Stimulated activated CD8-positive, alpha-beta memory T cell treated with anti-CD3 and anti-CD28 coated beads, Interleukin-2, amount 100 ng/mL, for 1 hour (primary cell): ENCODE results near the gene PODN.

Source experiments
- DNase-seq, 2 donors: peaks; one replicate each; pipeline ENCODE4 v3.0.0-alpha.2; 2020; ENCODE audit warnings: low read depth in 2 of 2

Gene PODN

DNA sequence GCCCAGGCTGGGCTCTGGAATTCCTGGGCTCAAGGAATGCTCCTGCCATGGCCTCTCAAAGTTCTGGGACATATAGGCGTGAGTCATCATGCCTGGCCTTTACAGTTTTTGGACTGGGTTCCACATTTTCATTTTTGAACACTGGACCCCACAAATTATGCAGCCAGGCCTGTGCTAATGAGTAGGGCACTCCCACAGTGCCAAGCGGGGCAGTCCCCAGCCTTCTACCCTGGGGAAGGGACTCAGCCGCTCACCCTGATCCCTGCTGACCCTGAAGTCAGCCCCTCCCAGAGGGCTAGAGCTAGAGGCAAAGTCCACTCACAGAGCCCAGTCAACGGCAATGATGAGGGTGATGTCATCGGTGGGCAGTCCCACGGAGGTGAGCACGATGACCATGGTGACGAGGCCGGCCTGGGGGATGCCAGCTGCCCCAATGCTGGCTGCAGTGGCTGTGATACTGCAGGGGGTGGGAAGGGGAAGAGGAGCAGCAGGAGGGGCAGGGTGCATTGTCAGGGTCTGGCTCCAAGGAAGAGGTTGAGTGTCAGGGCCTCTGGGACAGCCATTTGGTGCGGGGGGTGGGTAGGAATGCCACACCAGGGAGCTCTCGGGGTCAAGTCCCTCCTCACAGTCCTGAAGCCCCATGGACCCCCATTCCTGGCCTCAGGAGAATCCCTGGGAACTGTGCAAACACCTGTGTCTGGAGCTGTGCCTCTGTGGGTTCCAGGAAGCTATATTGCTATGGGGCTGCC lies 27.6 kb downstream of the PODN start:
- DNase-seq = no peak

DNA sequence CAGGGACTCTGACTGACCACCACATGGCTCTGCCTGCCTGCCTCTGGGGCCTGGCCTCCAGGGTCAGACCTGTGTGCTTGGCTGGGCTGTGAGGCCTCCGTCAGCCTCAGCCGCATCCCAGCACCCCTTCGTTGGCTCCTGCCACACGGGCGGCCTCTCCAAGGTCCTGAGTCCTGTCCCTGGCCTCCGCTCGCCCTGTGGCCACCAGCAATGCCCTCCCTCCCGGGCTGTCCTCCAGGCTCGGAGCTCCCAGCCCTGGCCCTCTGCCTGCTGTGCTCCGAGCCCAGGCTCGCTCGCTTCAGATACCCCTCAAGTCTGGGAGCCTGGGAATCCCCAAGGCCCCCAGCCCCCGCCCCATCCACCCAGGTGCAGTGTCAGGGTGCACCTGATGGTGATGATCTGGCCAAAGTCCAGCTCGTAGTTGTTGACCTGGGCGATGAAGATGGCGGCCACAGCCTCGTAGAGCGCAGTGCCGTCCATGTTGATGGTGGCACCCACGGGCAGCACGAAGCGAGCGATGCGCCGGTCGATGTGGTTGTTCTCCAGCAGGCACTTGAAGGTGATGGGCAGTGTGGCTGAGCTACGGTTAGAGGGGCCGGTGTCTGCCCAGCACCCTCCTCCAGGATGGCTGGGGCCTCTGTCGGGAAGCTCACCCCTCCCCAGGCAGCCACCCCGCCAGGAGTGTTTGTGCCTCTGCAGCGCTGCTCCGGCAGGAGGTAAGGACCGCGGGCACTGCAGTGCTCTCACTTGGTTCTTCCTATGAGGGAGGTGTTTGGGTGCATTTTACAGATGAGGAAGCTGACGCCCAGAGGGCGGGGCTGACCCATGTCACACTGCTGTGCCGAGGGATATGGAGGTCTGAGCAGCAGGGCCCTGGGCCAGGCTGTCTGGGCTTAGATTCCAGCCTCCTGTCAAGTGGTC lies 28.5 kb downstream of the PODN start:
- DNase-seq = no peak

DNA sequence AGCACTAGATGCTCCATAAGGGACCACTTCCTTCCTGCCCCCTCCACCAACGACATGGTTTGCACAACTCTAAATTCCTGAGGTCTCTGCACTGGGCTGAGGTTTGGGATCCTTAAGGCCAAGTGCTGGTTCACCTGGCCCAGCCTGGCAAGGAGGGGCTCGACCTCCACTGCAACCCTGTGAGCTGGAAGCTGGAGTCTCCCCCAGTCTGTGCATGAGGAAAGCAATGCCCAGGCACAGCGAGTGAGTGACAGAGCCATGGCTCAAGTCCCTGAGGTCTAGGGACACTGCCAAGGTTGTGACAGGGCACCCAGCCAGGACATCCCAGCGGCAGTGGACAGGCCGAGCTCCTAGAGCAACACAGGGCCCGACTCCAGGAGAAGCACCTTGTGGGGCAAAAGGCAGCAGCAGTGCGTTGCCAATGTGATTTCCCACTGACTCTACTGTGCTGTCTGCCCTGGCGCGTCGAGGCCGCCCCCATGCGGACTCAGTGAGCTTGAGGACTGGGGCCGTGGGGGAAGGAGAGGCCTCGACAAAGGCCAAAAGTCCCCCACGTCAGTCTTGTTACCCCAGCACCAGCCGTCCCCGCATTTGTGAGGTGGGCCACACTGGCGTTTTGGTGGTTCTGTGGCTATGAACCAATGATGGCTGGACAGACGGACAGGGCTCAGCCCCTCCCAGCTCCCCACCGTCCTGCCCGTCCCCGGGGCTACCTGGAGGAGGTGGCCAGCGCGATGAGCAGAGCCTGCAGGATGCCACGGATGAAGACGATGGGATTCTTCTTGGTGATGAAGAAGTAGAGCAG lies 30.0 kb downstream of the PODN start:
- no peak for DNase-seq

DNA sequence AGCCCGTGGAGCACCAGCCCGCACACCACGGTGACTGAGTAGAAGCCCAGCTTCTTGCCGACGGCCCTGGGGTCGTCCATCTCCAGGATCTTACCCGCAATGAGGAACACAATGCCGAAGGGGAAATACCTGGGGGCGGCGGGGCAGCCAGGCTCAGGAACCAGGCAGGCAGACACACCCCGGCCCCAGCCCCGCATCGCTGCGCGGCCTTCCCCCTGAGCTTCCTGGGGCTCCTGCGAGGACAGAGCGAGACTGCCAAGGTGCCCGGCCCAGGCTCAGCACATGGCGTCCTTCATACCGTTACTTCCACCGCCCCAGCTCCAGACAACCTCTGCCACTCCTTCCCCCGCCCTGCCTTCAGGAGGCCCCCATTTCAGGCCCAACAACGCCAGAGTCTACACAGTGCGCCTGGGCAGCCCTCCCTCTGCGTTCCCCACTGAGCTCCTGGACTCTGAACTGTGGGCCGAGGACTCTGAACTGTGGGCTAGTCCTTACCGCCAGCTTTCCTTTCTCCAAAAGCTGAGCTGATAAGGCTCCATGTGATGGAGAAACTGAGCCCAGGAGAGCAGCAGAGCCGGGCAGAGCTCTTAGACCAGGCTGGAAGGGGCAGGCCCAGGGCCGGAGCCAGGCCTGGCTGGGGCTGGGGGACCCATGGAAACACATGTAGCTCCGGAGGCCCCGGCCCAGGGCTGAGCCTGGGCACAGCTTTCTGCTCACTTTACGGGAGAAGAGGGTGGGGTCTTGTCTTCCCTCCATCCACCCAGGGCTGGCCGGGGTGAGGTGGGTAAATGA lies 30.8 kb downstream of the PODN start:
- DNase-seq = no peak

DNA sequence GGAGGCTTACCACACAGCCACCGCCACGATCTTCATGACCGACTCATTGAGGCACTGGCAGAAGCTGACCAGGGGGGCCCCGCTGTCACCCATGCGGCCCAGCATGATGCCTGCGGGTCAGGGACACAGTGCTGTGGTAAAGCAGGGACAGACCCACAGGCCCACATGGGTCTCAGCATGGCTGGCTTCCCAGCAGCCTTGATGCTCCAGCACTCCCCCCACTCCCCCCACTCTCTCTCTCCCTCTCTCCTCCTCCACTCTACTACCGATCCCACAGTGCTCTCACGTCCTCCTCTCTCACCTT lies 31.4 kb downstream of the PODN start:
- no peak for DNase-seq

DNA sequence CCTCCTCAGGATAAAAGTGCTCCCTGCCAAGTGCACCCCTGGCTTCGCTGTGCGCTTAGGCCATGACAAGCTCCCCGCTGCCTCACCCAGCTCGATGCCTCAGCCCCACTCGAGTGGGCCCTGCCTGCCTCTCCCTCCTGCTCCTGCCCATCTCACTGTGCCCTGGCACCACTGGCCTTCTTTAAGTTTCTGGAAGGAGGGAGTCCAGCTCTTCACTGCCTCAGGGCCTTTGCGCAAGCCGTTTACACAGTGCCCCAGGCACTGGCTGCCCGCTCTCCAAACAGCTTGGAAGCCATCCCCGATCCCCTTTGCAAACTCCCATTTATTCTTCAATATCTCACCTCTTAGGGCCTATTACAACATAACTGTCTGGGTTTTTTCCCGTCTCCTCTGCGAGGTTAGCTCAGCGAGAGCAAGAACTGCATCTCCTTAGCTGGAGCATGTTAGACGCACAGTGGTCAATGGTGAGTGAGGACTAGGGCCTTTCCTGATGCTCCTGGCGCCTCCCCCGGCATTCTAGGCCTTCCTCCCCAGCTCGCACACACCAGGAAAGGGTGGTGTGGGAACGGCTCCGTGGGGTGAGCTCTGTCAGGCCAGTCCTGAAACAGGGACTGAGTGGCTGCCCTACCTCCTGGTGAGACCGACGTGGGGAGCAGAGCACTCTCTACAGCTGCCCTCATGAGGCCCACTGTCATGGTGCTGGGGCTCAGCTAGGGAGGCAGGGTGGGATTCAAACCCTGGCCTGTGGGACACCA lies 31.9 kb downstream of the PODN start:
- no peak for DNase-seq

DNA sequence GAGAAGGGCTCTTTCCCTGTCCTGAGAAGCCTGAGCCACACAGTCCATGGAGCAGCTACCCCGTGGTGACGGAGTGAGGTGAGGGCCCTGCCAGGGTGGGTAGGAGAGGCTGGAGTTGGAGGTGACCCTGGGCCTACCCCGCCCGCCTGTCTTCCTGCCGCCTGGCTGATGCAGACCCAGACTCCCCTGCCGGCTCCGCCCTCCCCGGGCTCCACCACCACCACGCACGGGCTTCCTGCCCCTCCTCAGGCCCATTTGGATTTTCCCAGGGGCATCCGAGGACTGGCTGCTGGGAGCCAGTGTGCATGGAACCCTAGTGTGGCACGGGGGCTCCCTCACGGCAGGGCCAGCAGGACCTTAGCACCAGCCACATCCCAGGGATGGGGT lies 32.5 kb downstream of the PODN start:
- no peak for DNase-seq

DNA sequence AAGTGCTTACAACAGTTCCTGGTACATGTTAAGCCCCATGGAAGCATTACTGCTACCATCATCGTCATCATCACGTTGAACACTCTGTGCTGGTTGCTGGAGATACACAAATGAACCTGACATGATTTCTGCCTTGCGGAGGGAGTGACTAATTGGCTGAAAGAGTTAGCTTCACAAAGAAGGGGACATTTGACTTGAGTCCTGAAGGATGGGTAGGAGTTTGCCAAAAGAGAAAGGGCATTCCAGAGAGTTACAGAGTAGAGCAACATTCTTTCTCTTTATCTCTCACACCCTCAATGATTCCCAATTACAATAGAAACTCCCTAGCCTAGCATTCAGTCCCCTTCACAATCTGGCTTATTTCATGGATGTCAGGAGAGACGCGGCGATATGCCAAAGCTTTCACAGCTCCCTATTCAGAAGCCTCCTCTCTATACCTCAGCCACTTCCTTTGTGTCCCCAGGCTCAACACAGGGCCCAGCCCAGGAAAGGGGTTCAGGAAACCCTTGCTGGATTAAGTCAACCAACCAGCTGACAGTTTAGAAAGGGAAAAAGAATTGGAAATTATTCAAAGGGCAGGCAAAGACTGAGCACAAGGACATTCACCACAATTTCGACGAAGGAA lies 42.4 kb downstream of the PODN start:
- no peak for DNase-seq

DNA sequence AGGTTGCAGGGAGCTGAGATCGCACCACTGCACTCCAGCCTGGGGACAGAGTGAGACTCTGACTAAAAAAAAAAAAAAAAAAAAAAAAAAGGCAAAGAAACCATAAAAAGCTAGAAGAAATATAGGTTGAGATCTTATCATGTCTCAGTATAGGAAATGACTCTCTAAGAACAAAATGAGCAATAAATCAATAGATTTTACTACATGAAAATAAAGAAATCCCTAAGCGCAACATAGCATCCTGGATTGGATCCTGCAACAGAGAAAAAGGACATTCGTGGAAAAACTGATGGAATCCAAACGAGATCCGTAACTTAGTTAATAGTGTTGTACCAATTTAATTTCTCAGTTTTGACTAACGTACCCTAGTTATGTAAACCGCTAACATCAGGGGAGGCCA lies 45.1 kb downstream of the PODN start:
- no peak for DNase-seq

DNA sequence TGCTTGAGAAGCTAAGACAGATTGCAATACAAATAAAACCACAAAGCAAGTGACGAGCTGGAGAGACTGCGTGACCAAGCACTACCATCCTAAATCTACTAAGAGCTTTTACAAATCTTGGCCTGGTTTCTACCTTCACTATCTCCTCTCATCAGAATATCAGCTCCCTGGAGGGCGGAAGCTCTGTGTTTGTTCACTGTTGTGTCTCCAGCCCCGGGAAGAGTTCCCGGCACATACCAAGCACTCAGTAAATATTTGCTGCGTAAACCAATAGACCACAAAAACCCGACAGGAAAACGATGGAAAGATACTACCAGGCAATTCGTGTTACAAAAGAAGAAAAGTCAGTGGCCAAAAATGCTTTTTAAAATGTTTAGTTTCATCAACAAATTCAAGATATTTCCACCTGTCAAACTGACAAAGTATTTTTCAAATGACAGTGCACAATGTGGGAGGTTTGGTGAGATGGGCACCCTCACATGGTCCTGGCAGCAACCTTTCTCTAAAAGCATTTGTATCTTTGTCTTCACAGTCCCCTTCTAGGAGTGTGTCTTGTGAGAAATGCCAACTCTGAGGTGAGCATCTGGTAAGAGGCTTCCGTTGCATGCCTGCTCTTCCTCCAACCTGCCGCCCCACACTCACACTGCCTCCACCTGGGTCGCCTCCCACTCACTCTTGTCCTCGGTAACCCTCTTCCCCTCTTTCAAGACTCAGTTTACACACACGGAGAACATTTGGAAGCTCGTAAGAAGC lies 45.7 kb downstream of the PODN start:
- no peak for DNase-seq

DNA sequence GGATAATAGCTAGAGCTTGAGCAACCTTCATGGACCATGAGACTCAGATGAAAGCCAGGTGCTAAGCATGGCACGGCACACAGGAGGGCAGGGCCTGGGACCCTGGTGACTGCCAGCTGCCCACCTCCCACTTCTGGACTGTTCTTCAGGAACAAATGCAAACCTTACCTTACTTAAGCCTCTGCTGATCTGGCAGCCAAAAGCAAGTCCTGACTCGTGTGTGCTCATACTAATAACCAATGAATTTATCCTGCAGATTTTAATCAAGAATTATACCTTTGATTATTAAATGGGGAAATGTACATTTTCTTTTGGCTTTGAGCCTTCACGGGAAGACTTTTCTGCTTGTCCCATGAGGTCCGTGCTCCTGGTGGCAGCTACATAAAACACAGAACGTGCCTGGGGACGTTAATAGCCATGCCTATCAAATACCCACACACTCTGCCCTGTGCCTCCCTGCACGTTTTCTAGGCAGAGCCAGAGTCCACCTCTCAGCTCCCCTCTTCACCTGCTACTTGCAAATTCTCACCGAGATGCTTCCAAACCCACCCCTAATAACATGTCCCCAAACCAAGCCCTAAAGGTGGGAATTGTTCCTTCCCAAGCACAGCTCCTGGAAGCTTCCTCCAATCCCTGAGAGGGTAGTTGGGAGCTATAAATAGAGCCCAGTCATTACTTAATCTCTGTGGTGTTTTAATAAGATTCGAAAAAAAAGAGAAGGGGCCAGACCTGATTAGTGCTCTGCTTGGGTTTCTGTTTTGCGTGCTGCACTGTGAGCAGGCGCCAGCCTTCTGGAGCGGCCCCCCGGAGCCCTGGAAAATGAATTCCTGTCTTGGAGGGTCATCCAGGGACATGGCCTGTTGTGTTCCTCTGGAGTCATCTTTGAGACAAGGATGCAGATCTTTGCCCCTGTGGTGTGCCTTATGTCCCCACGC lies 46.9 kb downstream of the PODN start:
- DNase-seq = no peak

DNA sequence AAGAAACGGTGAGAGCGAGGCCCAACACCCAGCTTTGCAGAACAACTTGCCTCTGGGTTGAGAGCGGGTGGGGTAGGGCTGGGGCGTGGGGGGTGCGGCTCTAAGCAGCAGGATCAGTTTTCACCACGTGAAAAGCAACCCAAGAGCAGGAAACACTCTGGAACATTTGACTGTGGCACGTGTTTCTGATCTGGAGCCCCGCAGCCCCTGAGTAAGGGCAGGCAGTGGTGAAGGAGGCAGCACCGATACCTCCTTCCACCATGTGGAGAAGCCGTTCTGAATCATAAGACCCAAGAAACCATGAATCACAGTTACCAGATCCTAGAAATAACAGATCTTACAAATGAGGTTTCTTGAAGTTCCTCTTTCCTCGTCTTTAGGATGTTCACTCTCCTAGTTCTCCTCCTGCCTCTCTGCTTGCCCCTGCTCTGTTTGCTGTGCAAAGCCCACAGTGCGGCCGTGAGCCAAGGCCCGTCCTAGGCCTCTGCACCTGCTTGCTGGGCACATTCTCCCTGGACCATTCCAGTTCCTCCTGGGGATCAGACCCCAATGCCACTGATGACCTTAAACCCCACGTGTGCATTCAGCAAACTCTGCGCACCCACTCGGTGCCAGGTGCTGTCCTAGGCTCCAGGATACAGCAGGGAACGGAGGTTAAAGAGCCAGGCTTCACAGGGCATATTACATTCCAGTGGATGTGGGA lies 48.5 kb downstream of the PODN start:
- no peak for DNase-seq

DNA sequence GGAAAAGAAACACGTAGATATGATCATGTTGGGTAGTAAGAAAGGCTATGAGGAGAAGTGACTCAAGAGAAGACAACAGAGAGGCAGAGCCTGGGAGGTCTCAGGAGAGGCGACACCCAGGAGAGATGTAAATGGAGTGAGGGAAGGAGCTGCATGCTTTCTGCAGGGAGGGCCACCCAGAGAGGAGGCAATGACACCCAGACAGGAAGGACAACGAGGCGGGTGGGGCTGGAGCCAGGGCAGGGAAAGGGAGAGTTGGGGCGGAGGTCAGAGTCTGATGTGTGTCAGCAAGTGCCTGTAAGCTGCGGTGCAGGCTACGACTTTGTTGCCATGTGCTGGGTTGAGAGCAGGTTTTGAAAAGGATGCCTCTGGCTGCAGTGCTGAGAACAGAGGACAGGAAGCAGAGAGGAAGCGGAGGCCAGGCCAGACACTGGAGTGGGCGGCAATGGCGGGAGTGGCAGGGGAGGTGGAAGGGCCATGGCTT lies 49.1 kb downstream of the PODN start:
- no peak for DNase-seq

DNA sequence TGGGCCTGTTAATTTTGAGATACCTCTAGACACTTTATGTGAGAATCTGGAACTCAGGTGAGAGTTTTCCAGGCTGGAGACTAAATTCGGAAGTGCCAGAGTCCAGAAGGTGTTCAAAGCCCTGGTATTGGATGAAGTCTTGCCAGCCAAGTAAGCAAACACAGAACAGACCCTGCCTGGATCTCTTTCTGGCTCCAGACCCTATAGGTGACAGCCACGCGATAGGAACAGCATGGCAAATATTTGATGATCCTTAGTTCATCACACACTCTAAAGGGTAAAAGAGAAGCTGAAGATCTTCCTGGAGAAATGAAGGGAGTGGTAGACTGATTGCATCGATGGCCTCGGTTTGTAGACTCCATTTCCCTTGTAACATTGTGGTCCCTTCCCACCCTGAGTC lies 49.7 kb downstream of the PODN start:
- DNase-seq = no peak

DNA sequence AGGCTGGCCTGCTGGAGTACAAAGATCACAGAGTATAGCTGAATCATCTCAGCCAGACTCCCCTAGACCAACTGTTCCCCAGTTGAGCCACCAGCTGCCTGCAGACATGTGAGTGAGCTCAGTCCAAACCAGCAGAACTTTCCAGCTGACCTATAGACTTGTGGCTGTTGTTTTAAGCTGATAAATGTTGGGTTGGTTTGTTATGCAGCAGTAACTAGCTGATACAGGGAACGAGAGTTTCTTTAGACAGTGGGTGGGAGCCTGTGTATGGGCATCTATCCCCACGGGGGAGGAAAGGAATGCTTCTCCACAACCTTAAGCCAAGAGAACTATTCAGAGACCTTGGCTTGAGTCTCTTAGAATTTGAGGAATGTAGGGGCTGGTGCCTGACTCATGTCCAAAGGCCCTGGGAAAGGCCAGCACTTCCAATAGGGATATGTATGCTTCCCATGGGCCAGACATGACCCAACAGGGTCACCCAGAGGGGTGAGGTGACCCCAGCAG lies 50.3 kb downstream of the PODN start:
- no peak for DNase-seq

DNA sequence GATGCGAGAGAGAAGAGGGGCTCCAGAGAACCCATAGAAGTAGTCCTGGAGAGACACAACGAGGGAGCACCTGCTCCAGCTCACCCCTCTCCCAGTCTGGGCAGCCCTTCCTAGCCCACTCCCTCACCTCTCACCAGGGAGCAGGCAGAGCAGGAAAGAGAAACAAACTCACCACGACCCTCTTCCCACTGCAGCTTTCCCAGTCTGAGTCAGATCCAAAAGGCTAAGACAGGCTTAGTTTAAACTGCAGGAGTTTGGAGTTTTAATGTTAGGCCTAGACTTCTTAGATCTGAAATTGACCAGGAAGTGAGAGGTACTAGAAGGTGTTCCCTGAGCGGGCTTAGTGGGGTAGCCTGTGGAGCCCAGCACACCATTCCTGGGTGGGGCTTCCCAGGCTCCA lies 50.8 kb downstream of the PODN start:
- no peak for DNase-seq

DNA sequence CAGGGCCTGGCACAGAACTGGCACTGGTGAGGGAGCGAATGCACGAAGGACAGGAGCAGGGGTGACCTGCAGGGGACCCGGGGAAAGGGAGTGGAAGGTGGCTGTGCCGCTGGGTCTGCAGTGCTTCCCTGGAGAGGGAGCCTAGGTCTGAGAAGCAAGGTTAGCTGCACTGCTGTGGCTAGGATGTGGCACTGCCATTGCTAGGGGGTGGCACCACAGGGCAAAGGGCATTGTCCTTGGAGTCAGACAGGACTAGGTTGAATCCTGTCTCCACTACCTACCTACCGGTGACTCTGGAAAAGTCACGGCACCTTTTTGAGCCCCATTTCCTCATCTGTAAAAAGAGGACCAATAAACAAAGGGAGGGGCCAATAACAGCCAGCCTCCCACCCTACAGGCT lies 52.1 kb downstream of the PODN start:
- no peak for DNase-seq
